ENCODE measurements around the gene LRRC47. TPM values are rescaled to one million over a fixed set of nuclear protein-coding genes. Genes with fewer than 3 reads are reported as not detected.
"Not testable (repeated sequence)": the region's sequence is repeated elsewhere in the genome, so short reads cannot be mapped to it uniquely, and the experiment has no call there.

Gene LRRC47
- total RNA-seq, 3 donors from 2014 or later = 47.0 to 53.0 (median 49.6) TPM

DNA sequence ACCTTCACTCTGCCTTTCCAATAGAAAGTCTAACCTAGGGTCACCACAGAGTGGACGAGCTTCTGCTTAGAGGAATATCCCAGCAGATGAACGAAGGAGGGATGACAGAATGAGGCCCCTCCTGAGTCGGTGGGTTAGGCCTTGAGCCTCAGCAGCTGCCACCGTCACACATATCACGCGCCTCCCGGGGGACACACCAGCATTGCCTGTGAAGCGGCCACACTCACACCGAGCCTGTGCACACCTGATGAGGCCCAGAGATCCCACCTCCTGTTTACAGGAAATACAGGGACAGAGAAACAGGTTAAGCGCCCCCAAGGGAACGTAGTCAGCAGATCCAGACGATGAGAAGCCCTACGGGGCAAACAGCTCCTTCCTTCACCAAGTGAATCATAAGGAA, 25.1 kb upstream of the LRRC47 start:
- H3K4me1 Mint-ChIP-seq (ENCODE audit: low read depth) = no peaks in the 10 kb centered on the region
- H3K4me3 Mint-ChIP-seq = no peak overlapping the region
- no peaks in the 10 kb centered on the region for H3K27me3 Mint-ChIP-seq (ENCODE audit: low read depth)
- peaks cover 35% of the 10 kb centered on the region for H3K36me3 Mint-ChIP-seq (ENCODE audit: insufficient read depth)
- no peaks in the 10 kb centered on the region for H3K9me3 Mint-ChIP-seq
- no peak for ATAC-seq
- DNase-seq = no peak

DNA sequence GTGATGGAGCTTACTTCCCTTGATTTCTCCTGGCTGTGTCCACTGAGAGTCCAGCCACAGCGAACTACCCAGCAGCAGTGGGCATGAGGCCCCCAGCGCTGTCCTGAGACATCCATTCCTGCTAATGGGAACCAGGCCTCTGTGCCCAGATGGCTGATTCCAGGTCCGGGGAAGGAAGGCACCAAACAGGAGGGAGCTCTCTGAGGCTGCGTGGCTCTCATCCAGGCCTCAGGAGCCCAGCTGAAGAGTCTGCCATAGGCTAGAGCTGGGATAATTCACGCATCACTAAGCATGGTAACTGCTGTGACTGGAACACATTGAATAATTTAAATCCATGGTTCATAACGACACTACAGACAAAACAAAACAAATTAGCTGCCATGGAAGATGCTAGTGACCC, 24.7 kb upstream of the LRRC47 start:
- no peaks in the 10 kb centered on the region for H3K4me1 Mint-ChIP-seq (ENCODE audit: low read depth)
- H3K36me3 Mint-ChIP-seq (ENCODE audit: insufficient read depth) = peaks cover 35% of the 10 kb centered on the region
- ATAC-seq (no peak), DNase-seq (no peak)
- H3K4me3 Mint-ChIP-seq = no peak overlapping the region
- no peaks in the 10 kb centered on the region for H3K27me3 Mint-ChIP-seq (ENCODE audit: low read depth)
- no peaks in the 10 kb centered on the region for H3K9me3 Mint-ChIP-seq

GRCh38 chr1:3820316-3820715, 24.0 kb upstream of the LRRC47 start:
- Mint-ChIP-seq H3K36me3 (ENCODE audit: insufficient read depth) (peaks cover 35% of the 10 kb centered on the region), H3K4me3 (no peak overlapping the region), H3K9me3 (no peaks in the 10 kb centered on the region), H3K27me3 (ENCODE audit: low read depth) (no peaks in the 10 kb centered on the region), H3K4me1 (ENCODE audit: low read depth) (no peaks in the 10 kb centered on the region)
- ATAC-seq (no peak), DNase-seq (no peak)

- H3K4me1 Mint-ChIP-seq (ENCODE audit: low read depth) = no peaks in the 10 kb centered on the region
- H3K36me3 Mint-ChIP-seq (ENCODE audit: insufficient read depth) = peaks cover 37% of the 10 kb centered on the region
- no peaks in the 10 kb centered on the region for H3K27me3 Mint-ChIP-seq (ENCODE audit: low read depth)
- no peaks in the 10 kb centered on the region for H3K9me3 Mint-ChIP-seq
- DNase-seq (no peak), ATAC-seq (no peak)
- no peak overlapping the region for H3K4me3 Mint-ChIP-seq
Measured at GRCh38 chr1:3819771-3820200, 23.5 kb upstream of the LRRC47 start.

GRCh38 chr1:3817821-3818597, 21.7 kb upstream of the LRRC47 start:
- no peaks in the 10 kb centered on the region for H3K27me3 Mint-ChIP-seq (ENCODE audit: low read depth)
- H3K36me3 Mint-ChIP-seq (ENCODE audit: insufficient read depth) = peaks cover 33% of the 10 kb centered on the region
- H3K9me3 Mint-ChIP-seq = no peaks in the 10 kb centered on the region
- ATAC-seq (no peak), DNase-seq (no peak)
- H3K4me1 Mint-ChIP-seq (ENCODE audit: low read depth) = no peaks in the 10 kb centered on the region
- H3K4me3 Mint-ChIP-seq = no peak overlapping the region

DNA sequence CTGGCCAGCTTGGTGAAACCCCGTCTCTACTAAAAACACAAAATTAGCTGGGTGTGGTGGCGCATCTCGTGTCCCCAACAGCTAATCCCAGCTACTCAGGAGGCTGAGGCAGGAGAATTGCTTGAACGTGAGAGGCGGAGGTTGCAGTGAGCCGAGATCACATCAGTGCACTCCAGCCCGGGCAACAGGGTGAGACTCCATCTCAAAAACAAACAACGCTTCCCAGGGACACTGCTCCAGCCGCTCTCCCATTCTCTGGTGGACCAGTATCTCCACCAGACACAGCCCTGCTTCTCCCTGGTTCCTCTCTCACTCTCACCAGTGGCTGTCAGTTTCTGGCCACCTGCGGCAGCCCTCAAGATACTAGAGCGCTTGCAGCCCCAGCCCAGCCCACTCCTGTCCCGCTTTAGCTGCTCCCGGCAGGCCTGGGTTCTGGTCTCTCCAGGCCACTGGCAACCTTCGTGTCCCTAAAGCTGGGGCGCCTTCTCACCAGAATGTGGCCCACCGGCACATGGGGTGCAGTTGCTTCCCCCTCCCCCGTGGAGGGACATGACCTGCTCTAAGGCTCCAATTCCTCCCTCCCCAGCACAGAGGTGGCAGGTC, 20.9 kb upstream of the LRRC47 start:
- no peaks in the 10 kb centered on the region for H3K9me3 Mint-ChIP-seq
- ATAC-seq (no peak), DNase-seq (no peak)
- H3K27me3 Mint-ChIP-seq (ENCODE audit: low read depth) = no peaks in the 10 kb centered on the region
- H3K36me3 Mint-ChIP-seq (ENCODE audit: insufficient read depth) = peaks cover 33% of the 10 kb centered on the region
- no peak overlapping the region for H3K4me3 Mint-ChIP-seq
- no peaks in the 10 kb centered on the region for H3K4me1 Mint-ChIP-seq (ENCODE audit: low read depth)

GRCh38 chr1:3816331-3817137, 20.2 kb upstream of the LRRC47 start:
- H3K4me1 Mint-ChIP-seq (ENCODE audit: low read depth) = no peaks in the 10 kb centered on the region
- DNase-seq (no peak), ATAC-seq (no peak)
- H3K27me3 Mint-ChIP-seq (ENCODE audit: low read depth) = no peaks in the 10 kb centered on the region
- peaks cover 27% of the 10 kb centered on the region for H3K36me3 Mint-ChIP-seq (ENCODE audit: insufficient read depth)
- H3K4me3 Mint-ChIP-seq = no peak overlapping the region
- no peaks in the 10 kb centered on the region for H3K9me3 Mint-ChIP-seq

- DNase-seq = no peak
- peaks cover 2% of the 10 kb centered on the region for H3K27me3 Mint-ChIP-seq (ENCODE audit: low read depth)
- H3K36me3 Mint-ChIP-seq (ENCODE audit: insufficient read depth) = peaks cover 19% of the 10 kb centered on the region
- no peaks in the 10 kb centered on the region for H3K9me3 Mint-ChIP-seq
- no peaks in the 10 kb centered on the region for H3K4me1 Mint-ChIP-seq (ENCODE audit: low read depth)
- ATAC-seq = no peak
- H3K4me3 Mint-ChIP-seq = no peak overlapping the region
Measured at GRCh38 chr1:3814771-3815561, 18.7 kb upstream of the LRRC47 start.

DNA sequence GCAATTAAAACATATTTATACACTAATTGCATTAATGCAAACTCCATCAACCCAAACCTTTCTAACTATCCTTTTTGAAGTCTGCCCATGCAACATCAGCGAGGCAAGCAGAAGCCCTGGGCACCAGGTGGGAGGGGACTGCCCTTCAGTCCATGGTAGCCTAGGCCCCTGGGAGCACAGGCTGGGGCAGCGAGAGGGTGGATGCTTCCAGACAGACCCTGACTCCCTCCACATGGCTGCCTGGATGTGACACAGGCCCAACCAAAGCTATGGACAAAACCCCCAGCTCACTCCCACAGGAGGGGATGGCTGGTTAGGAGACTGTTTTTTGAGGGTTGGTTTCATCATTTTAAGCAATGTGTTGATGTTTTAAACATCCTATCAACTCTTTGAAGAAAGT, 17.8 kb upstream of the LRRC47 start:
- H3K9me3 Mint-ChIP-seq = no peaks in the 10 kb centered on the region
- peaks cover 2% of the 10 kb centered on the region for H3K27me3 Mint-ChIP-seq (ENCODE audit: low read depth)
- DNase-seq = no peak
- peaks cover 12% of the 10 kb centered on the region for H3K36me3 Mint-ChIP-seq (ENCODE audit: insufficient read depth)
- ATAC-seq = no peak
- no peak overlapping the region for H3K4me3 Mint-ChIP-seq
- no peaks in the 10 kb centered on the region for H3K4me1 Mint-ChIP-seq (ENCODE audit: low read depth)

GRCh38 chr1:3811595-3811911, 15.3 kb upstream of the LRRC47 start:
- no peaks in the 10 kb centered on the region for H3K9me3 Mint-ChIP-seq
- H3K4me3 Mint-ChIP-seq = no peak overlapping the region
- H3K4me1 Mint-ChIP-seq (ENCODE audit: low read depth) = no peaks in the 10 kb centered on the region
- peaks cover 9% of the 10 kb centered on the region for H3K36me3 Mint-ChIP-seq (ENCODE audit: insufficient read depth)
- ATAC-seq (no peak), DNase-seq (no peak)
- H3K27me3 Mint-ChIP-seq (ENCODE audit: low read depth) = peaks cover 5% of the 10 kb centered on the region

DNA sequence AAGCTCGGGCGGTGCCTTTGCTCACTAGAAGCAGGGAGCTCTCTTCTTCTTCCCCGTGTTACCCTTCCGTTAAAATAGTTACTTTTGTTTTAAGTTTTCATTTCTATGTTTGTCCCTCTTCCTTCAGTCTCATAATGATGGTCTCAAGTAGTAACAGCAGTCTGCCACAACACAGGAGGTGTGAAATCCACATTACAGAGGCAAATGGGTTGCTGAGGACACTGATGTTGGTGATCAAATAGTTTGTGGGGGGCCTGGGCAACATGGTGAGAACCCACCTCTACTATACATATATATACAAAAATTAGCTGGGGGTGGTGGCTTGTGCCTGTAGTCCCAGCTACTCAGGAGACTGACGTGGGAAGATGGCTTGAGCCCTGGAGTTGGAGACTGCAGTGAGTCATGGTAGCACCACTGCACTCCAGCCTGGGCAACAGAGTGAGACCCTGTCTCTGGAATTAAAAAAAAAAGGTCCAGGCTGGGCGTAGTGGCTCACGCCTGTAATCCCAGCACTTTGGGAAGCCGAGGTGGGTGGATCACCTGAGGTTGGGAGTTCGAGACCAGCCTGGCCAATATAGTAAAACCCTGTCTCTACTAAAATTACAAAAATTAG, 14.0 kb upstream of the LRRC47 start:
- not testable (repeated sequence) for H3K36me3 Mint-ChIP-seq (ENCODE audit: insufficient read depth); H3K27me3 Mint-ChIP-seq (ENCODE audit: low read depth); H3K4me1 Mint-ChIP-seq (ENCODE audit: low read depth); H3K9me3 Mint-ChIP-seq; DNase-seq; H3K4me3 Mint-ChIP-seq; ATAC-seq

- ATAC-seq = no peak
- peaks cover 5% of the 10 kb centered on the region for H3K27me3 Mint-ChIP-seq (ENCODE audit: low read depth)
- H3K4me1 Mint-ChIP-seq (ENCODE audit: low read depth) = no peaks in the 10 kb centered on the region
- no peak overlapping the region for H3K4me3 Mint-ChIP-seq
- peaks cover 5% of the 10 kb centered on the region for H3K36me3 Mint-ChIP-seq (ENCODE audit: insufficient read depth)
- no peak for DNase-seq
- no peaks in the 10 kb centered on the region for H3K9me3 Mint-ChIP-seq
Measured at GRCh38 chr1:3809680-3810079, 13.4 kb upstream of the LRRC47 start.

DNA sequence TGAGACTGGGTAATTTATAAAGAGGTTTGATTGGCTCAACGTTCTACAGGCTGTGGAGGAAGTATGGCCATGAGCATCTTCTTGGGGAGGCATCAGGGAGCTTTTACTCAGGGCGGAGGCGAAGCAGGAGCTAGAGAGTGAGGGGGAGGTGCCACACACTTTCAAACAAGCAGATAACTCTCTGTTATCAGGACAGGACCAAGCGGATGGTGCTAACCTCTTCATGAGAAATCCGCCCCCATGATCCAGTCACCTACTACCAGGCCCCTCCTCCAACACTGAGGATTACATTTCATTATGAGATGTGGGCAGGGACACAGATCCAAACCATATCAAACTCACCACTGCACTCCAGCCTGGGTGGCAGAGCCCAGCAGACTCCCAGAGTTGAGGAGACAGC, 11.5 kb upstream of the LRRC47 start:
- H3K4me1 Mint-ChIP-seq (ENCODE audit: low read depth) = no peaks in the 10 kb centered on the region
- no peak overlapping the region for H3K4me3 Mint-ChIP-seq
- H3K9me3 Mint-ChIP-seq = no peaks in the 10 kb centered on the region
- ATAC-seq (no peak), DNase-seq (no peak)
- no peaks in the 10 kb centered on the region for H3K36me3 Mint-ChIP-seq (ENCODE audit: insufficient read depth)
- peaks cover 22% of the 10 kb centered on the region for H3K27me3 Mint-ChIP-seq (ENCODE audit: low read depth)

DNA sequence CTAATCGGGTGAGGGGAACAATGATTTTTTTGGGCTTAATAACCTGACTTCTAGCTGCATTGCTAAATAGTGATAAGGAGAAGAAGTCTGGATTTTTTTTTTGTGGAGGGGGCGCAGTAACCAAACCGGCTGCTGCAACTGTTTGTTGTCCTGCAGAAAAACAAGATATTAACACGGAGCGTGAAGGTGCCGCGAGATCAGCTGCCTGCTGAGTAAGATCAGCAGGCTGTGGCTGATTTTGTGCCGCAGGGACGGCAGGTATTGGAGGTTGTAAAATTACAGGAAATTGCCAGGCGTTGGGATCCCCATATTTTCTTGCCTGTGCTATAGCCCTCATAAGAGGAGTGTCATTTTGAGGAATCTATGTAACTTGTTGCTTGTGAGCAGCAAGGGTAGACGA, 8.7 kb upstream of the LRRC47 start:
- Mint-ChIP-seq H3K4me3 (no peak overlapping the region), H3K36me3 (ENCODE audit: insufficient read depth) (no peaks in the 10 kb centered on the region), H3K9me3 (no peaks in the 10 kb centered on the region), H3K4me1 (ENCODE audit: low read depth) (peaks cover 10% of the 10 kb centered on the region), H3K27me3 (ENCODE audit: low read depth) (peaks cover 37% of the 10 kb centered on the region)
- no peak for DNase-seq
- ATAC-seq = no peak
